DMS53 treated with DMSO at 0.1 percent for 48 hours (cell line): ENCODE data around the gene NOL4L.

ENCODE experiments used
- DNase-seq: peaks from one replicate; lab custom pipeline; 2025; ENCODE audit not compliant: unreplicated experiment; lab: John Stamatoyannopoulos, UW

Gene NOL4L

GRCh38 chr20:32488066-32488838, 96.9 kb downstream of the NOL4L start:
- DNase-seq = no peak

- no peak for DNase-seq
These were observed 97.8 kb downstream of the NOL4L start for GRCh38 chr20:32487381-32487780.

GRCh38 chr20:32485770-32486478, 99.2 kb downstream of the NOL4L start:
- DNase-seq = no peak

- peak; percentile 84 for DNase-seq
These were observed 100.0 kb downstream of the NOL4L start for GRCh38 chr20:32484958-32485769.

GRCh38 chr20:32484225-32484957, 100.7 kb downstream of the NOL4L start:
- peak; percentile 23 for DNase-seq

- peak; percentile 65 for DNase-seq
These were observed 101.5 kb downstream of the NOL4L start for GRCh38 chr20:32483351-32484224.

GRCh38 chr20:32482442-32483261, 102.5 kb downstream of the NOL4L start:
- DNase-seq = no peak

GRCh38 chr20:32482143-32482441, 103.0 kb downstream of the NOL4L start:
- DNase-seq = no peak

- DNase-seq = no peak
These were observed 103.6 kb downstream of the NOL4L start for GRCh38 chr20:32481311-32482142.

- DNase-seq = no peak
These were observed 104.5 kb downstream of the NOL4L start for GRCh38 chr20:32480371-32481241.

GRCh38 chr20:32479697-32480171, 105.4 kb downstream of the NOL4L start:
- no peak for DNase-seq

- DNase-seq = no peak
These were observed 106.1 kb downstream of the NOL4L start for GRCh38 chr20:32479012-32479411.

- DNase-seq = no peak
These were observed 106.6 kb downstream of the NOL4L start for GRCh38 chr20:32478576-32478975.

GRCh38 chr20:32477594-32478512, 107.3 kb downstream of the NOL4L start:
- no peak for DNase-seq

- no peak for DNase-seq
These were observed 108.2 kb downstream of the NOL4L start for GRCh38 chr20:32476684-32477593.
